Mesothelial cell of epicardium (in vitro differentiated cells): ENCODE data around the gene PSMB4. TPM values are rescaled to one million over a fixed set of nuclear protein-coding genes. Genes with fewer than 3 reads are reported as not detected.
"Not testable (repeated sequence)": the region's sequence is repeated elsewhere in the genome, so short reads cannot be mapped to it uniquely, and the experiment has no call there.

Experiments used
- DNase-seq, 2 experiments: peaks; one replicate each; pipeline ENCODE4 v3.0.0; 2021; ENCODE audit warnings: low spot score in 2 of 2; ENCODE audit not compliant: unreplicated experiment in 2 of 2
- H3K27ac Mint-ChIP-seq: 2 replicates; pipeline ENCODE4 v1.8.0; 2021; ENCODE audit warnings: mixed read lengths
- H3K27me3 Mint-ChIP-seq: 2 replicates; pipeline ENCODE4 v1.8.0; 2021; ENCODE audit warnings: low read depth, mixed read lengths
- H3K36me3 Mint-ChIP-seq: 2 replicates; pipeline ENCODE4 v1.8.0; 2021; ENCODE audit warnings: mixed read lengths
- H3K4me1 Mint-ChIP-seq: 2 replicates; pipeline ENCODE4 v1.8.0; 2021; ENCODE audit warnings: mixed read lengths
- H3K4me3 Mint-ChIP-seq: 2 replicates; pipeline ENCODE4 v1.8.0; 2021; ENCODE audit warnings: mild to moderate bottlenecking, moderate library complexity, mixed read lengths
- H3K9me3 Mint-ChIP-seq: 2 replicates; pipeline ENCODE4 v1.8.0; 2021; ENCODE audit warnings: mixed read lengths
- total RNA-seq: library from RNA; stranded (reverse); gene quantifications from 3 replicates; pipeline ENCODE4 v1.2.1, GENCODE V29; 2021
- TF ChIP-seq, protein P1 (sequence below): fragments of 200-600 bp; sonication (generic); IDR thresholded peaks from one replicate; pipeline ENCODE4 v1.5.0; 2021; ENCODE audit warnings: antibody characterized with exemption; ENCODE audit not compliant: unreplicated experiment

PSMB4 gene
- total RNA-seq, 1 donor from 2014 or later = 202 TPM

DNA sequence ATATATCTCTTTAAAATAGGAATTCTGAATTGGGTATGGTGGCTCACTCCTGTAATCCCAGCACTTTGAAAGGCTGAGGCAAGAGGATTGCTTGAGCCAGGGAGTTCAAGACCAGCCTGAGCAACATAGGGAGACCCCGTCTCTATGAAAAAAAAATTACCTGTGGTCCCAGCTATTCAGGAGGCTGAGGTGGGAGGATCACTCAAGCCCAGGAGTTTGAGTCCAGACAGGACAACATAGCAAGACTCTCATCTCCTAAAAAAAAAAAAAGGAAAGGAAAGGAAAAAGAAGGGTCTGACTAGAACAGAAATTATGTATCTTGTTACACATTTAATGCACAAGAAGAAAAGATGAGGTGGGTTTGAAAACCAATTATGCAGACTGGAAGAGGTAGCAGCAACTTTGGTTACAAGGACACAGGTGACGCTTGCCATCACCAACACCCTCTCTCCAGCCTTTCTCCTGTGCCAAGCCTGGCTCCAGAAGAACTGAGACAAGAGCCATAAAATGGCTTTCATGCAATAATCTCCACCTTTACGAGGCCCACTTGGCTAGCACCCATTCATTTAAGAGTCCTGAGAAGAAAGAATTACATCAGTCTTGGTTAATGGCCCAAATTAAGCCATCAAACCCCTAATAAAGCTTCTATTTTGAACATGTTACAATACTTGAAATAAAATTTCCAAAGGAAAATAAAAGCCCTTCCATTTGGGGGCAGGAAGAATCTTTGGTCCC is 22.1 kb upstream of the PSMB4 start:
- TF ChIP-seq, protein P1, sequence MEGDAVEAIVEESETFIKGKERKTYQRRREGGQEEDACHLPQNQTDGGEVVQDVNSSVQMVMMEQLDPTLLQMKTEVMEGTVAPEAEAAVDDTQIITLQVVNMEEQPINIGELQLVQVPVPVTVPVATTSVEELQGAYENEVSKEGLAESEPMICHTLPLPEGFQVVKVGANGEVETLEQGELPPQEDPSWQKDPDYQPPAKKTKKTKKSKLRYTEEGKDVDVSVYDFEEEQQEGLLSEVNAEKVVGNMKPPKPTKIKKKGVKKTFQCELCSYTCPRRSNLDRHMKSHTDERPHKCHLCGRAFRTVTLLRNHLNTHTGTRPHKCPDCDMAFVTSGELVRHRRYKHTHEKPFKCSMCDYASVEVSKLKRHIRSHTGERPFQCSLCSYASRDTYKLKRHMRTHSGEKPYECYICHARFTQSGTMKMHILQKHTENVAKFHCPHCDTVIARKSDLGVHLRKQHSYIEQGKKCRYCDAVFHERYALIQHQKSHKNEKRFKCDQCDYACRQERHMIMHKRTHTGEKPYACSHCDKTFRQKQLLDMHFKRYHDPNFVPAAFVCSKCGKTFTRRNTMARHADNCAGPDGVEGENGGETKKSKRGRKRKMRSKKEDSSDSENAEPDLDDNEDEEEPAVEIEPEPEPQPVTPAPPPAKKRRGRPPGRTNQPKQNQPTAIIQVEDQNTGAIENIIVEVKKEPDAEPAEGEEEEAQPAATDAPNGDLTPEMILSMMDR = no peak
- no peaks in the 10 kb centered on the region for H3K27me3 Mint-ChIP-seq
- H3K9me3 Mint-ChIP-seq = no peaks in the 10 kb centered on the region
- H3K36me3 Mint-ChIP-seq = no peaks in the 10 kb centered on the region
- no peak overlapping the region for H3K4me3 Mint-ChIP-seq
- no peak overlapping the region for H3K27ac Mint-ChIP-seq
- no peak for DNase-seq
- peaks cover 8% of the 10 kb centered on the region for H3K4me1 Mint-ChIP-seq

DNA sequence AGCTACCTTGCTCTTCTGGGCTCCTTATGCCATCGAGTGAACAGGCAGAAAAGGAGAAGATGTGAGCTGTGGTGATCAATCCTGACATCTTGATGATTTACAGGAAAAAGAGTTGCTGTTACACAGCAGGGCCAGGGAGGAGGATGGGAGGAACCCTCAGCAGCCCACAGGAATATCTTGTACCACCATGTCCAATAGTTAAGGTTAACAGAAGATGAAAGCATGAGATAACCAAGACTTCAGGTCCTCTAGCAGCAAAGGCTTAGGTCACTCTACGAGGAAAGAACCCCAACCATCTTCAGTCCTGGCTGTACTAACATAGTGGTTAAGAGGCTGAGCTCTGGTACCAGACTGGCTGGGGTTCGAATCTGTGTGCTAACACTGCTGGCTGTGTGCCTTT is 14.8 kb upstream of the PSMB4 start:
- no peak overlapping the region for H3K4me3 Mint-ChIP-seq
- peaks cover 7% of the 10 kb centered on the region for H3K9me3 Mint-ChIP-seq
- TF ChIP-seq, protein P1 = no peak
- no peak for DNase-seq
- no peak overlapping the region for H3K27ac Mint-ChIP-seq
- no peaks in the 10 kb centered on the region for H3K36me3 Mint-ChIP-seq
- no peaks in the 10 kb centered on the region for H3K4me1 Mint-ChIP-seq
- H3K27me3 Mint-ChIP-seq = no peaks in the 10 kb centered on the region

DNA sequence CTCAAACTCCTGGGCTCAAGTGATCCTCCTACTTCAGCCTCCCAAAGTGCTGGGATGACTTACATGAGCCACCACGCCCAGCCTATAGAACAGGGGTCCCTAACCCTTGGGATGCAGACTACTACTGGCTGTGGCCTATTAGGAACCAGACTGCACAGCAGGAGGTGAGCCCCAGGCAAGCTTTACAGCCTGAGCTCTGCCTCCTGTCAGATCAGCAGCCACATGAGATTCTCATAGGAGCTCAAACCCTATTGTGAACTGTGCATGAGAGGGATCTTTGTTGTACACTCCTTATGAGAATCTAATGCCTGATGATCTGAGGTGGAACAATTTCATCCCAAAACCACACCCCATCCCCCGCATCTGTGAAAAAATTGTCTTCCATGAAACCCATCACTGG is 13.4 kb upstream of the PSMB4 start:
- Mint-ChIP-seq H3K27me3 (no peaks in the 10 kb centered on the region), H3K4me3 (no peak overlapping the region)

DNA sequence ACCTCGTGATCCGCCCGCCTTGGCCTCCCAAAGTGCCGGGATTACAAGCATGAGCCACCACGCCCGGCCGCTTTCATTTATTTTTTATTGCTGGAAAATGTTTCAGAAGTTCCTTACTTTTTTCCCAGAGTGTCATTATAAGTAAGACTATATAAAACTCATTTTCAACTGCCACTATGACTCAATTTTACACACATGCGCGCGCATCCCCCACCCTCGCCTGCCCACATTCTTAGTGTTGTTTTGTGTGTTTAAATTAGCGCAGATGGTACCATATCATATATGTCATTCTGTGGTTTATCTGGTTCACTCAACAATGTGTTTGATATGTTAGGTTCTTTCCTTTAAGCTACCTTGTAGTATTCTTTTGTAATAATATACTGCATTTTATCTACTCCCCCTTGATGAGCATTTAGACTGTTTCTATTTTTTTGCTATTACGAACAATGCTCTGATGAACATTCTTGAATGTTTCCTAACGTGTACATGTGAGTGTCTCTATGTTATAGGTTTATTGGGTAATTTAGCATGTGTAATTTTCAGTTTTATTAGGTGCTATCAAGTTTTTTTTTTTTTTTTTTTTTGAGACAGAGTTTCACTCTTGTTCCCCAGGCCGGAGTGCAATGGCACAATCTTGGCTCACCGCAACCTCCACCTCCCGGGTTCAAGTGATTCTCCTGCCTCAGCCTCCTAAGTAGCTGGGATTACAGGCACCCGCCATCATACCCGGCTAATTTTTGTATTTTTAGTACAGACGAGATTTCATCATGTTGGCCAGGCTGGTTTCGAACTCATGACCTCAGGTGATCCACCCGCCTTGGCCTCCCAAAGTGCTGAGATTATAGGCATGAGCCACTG is 8.9 kb upstream of the PSMB4 start:
- H3K9me3 Mint-ChIP-seq = peaks cover 14% of the 10 kb centered on the region
- H3K4me3 Mint-ChIP-seq, H3K4me1 Mint-ChIP-seq, DNase-seq, H3K36me3 Mint-ChIP-seq, H3K27ac Mint-ChIP-seq, H3K27me3 Mint-ChIP-seq: not testable (repeated sequence)

More for the DNA sequence above, 13.4 kb upstream of the PSMB4 start:
- Mint-ChIP-seq H3K4me1 (no peaks in the 10 kb centered on the region), H3K9me3 (peaks cover 7% of the 10 kb centered on the region), H3K36me3 (no peaks in the 10 kb centered on the region), H3K27ac (no peak overlapping the region)
- TF ChIP-seq, protein P1 = no peak
- no peak for DNase-seq

DNA sequence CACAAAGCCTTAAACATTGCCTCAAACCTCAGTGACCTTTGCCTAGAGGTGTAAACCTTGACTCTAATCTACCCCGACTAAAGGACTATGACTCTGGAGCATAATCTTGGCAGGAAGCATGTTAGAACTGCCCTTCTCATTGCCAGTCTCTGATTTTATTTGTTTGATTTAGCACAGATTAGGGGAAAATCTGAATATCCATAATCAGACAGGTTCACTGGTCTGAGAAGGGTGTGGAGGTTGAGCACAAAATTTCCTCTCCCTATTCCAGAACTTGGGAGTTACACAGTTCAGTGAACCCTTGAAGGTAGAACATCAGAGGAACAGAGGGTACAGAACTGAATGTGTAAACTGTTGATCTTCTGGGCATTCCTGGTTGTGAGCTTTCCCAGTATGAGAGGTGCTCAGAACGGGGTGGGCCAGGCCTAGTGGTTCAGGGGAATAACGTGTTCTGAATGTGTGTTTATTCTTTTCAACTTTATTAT is 8.3 kb upstream of the PSMB4 start:
- TF ChIP-seq, protein P1 = no peak
- Mint-ChIP-seq H3K9me3 (peaks cover 14% of the 10 kb centered on the region), H3K27me3 (no peaks in the 10 kb centered on the region), H3K27ac (no peak overlapping the region), H3K4me3 (no peak overlapping the region), H3K36me3 (no peaks in the 10 kb centered on the region), H3K4me1 (no peaks in the 10 kb centered on the region)
- no peak for DNase-seq

DNA sequence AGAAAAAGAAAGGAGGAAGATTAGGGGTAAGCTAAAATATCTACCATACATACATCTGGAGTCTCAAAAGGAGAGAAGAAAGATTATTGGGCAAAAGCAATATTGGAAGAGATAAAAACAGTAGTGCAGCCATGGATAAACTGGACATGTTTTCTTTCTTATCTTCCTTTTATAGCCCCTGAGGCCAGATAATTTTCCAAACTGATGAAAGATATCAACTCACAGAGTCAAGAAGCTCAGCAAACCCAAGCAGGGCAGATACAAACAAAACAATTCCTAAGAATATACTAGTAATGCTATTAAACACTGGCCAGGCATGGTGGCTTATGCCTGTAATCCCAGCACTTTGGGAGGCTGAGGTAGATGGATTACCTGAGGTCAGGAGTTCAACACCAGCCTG is 5.8 kb upstream of the PSMB4 start:
- H3K27ac Mint-ChIP-seq = no peak overlapping the region
- no peaks in the 10 kb centered on the region for H3K4me1 Mint-ChIP-seq
- no peak for DNase-seq
- peaks cover 7% of the 10 kb centered on the region for H3K9me3 Mint-ChIP-seq
- no peaks in the 10 kb centered on the region for H3K27me3 Mint-ChIP-seq
- TF ChIP-seq, protein P1 = no peak
- H3K36me3 Mint-ChIP-seq = no peaks in the 10 kb centered on the region
- no peak overlapping the region for H3K4me3 Mint-ChIP-seq

DNA sequence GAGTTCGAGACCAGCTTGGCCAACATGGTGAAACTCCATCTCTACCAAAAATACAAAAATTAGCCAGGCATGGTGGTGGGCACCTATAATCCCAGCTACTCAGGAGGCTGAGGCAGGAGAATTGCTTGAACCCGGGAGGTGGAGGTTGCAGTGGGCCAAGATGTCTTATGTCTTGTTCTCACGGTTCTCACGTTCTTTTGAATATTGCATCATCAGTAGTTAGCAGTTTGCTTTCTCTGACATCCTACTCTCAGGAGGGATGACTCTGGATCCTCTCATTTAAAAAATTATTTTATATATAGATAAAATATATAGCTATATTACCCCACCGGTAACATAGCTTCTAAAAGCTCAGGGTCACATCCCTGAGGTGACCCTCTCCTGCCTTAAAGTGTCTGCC is 3.1 kb upstream of the PSMB4 start:
- H3K4me3 Mint-ChIP-seq, H3K27me3 Mint-ChIP-seq, H3K9me3 Mint-ChIP-seq, H3K36me3 Mint-ChIP-seq, DNase-seq, H3K27ac Mint-ChIP-seq: not testable (repeated sequence)
- peaks cover 12% of the 10 kb centered on the region for H3K4me1 Mint-ChIP-seq
